Karpas-422 (cell line): ENCODE measurements around the gene DOC2B. TPM values are rescaled to one million over a fixed set of nuclear protein-coding genes. Genes with fewer than 3 reads are reported as not detected.
"Not testable (repeated sequence)": the region's sequence is repeated elsewhere in the genome, so short reads cannot be mapped to it uniquely, and the experiment has no call there.

Experiments
- DNase-seq: peaks from one replicate; pipeline ENCODE4 v3.0.0-alpha.2; 2015
- H2AFZ ChIP-seq: fragments of 200-600 bp; sonication (generic); 2 replicates; pipeline ENCODE4 v1.6.1; 2014; ENCODE audit warnings: antibody characterized with exemption, low read length, mixed read lengths
- H3K27ac ChIP-seq: fragments of 200-600 bp; sonication (generic); 2 replicates; pipeline ENCODE4 v1.5.1; 2014; ENCODE audit warnings: mild to moderate bottlenecking, low read length, moderate library complexity
- H3K27me3 ChIP-seq: fragments of 200-600 bp; sonication (generic); 2 replicates; pipeline ENCODE4 v1.6.1; 2014; ENCODE audit warnings: low read length, mixed read lengths
- H3K36me3 ChIP-seq: fragments of 200-600 bp; sonication (generic); 2 replicates; pipeline ENCODE4 v1.6.1; 2014; ENCODE audit warnings: low read length, mixed read lengths; ENCODE audit not compliant: insufficient read depth
- H3K4me1 ChIP-seq: fragments of 200-600 bp; sonication (generic); 2 replicates; pipeline ENCODE4 v1.6.1; 2014; ENCODE audit warnings: mild to moderate bottlenecking, low read length, mixed read lengths
- H3K4me2 ChIP-seq: fragments of 200-600 bp; sonication (generic); 2 replicates; pipeline ENCODE4 v1.6.1; 2014; ENCODE audit warnings: low read length, low read depth, mild to moderate bottlenecking; ENCODE audit not compliant: poor library complexity, severe bottlenecking
- H3K4me3 ChIP-seq: fragments of 200-600 bp; sonication (generic); 2 replicates; pipeline ENCODE4 v1.5.1; 2014; ENCODE audit warnings: mild to moderate bottlenecking, antibody characterized with exemption, low read length, mixed read lengths
- H3K79me2 ChIP-seq: fragments of 200-600 bp; sonication (generic); 2 replicates; pipeline ENCODE4 v1.6.1; 2014; ENCODE audit warnings: mild to moderate bottlenecking, low read length, mixed read lengths
- H3K9ac ChIP-seq: fragments of 200-600 bp; sonication (generic); 2 replicates; pipeline ENCODE4 v1.6.0; 2014; ENCODE audit warnings: low read length
- H3K9me2 ChIP-seq: fragments of 200-600 bp; sonication (generic), shearing (Covaris generic); replicated peaks from 2 replicates; pipeline ENCODE4 v1.6.0; 2014; ENCODE audit warnings: mild to moderate bottlenecking, low read length, moderate library complexity; ENCODE audit not compliant: insufficient read depth
- H3K9me3 ChIP-seq: fragments of 300-700, 200-600 bp; sonication (generic); 2 replicates; pipeline ENCODE4 v1.6.1; 2014; ENCODE audit warnings: low read length, mixed read lengths
- H4K20me1 ChIP-seq: fragments of 200-600 bp; sonication (generic); 2 replicates; pipeline ENCODE4 v1.6.1; 2014; ENCODE audit warnings: mild to moderate bottlenecking, antibody characterized with exemption, low read length, low read depth; ENCODE audit not compliant: insufficient read depth
- total RNA-seq: library from RNA; depleted of rRNA; stranded (reverse); fragments of >200 nt; shearing (Covaris generic); gene quantifications from 2 replicates; pipeline ENCODE4 v1.2.3, GENCODE V29; 2014; ENCODE audit warnings: low replicate concordance

DOC2B gene
- total RNA-seq, 1 experiment from 2014 or later: not detected

- Histone ChIP-seq H3K4me1 (no peaks in the 10 kb centered on the region), H3K9me2 (no peaks in the 10 kb centered on the region), H3K9me3 (no peaks in the 10 kb centered on the region), H3K79me2 (no peaks in the 10 kb centered on the region), H3K27me3 (no peaks in the 10 kb centered on the region), H3K4me2 (no peak overlapping the region), H2AFZ (no peak overlapping the region), H3K27ac (no peak overlapping the region), H4K20me1 (no peaks in the 10 kb centered on the region), H3K36me3 (no peaks in the 10 kb centered on the region), H3K4me3 (no peak overlapping the region), H3K9ac (no peak overlapping the region)
- no peak for DNase-seq
Measured at GRCh38 chr17:214881-215331, 33.5 kb upstream of the DOC2B start.

- Histone ChIP-seq H3K4me2 (no peak overlapping the region), H3K79me2 (no peaks in the 10 kb centered on the region), H2AFZ (no peak overlapping the region), H3K4me3 (no peak overlapping the region), H3K27ac (no peak overlapping the region), H3K9ac (no peak overlapping the region), H3K9me3 (no peaks in the 10 kb centered on the region), H3K27me3 (no peaks in the 10 kb centered on the region), H3K36me3 (no peaks in the 10 kb centered on the region), H3K9me2 (no peaks in the 10 kb centered on the region), H4K20me1 (no peaks in the 10 kb centered on the region), H3K4me1 (no peaks in the 10 kb centered on the region)
- no peak for DNase-seq
Measured at GRCh38 chr17:213286-214105, 32.0 kb upstream of the DOC2B start.

- no peaks in the 10 kb centered on the region for H4K20me1 ChIP-seq
- no peaks in the 10 kb centered on the region for H3K9me2 ChIP-seq
- no peak overlapping the region for H3K9ac ChIP-seq
- no peaks in the 10 kb centered on the region for H3K9me3 ChIP-seq
- no peaks in the 10 kb centered on the region for H3K36me3 ChIP-seq
- no peak overlapping the region for H3K27ac ChIP-seq
- H3K27me3 ChIP-seq: no peaks in the 10 kb centered on the region
- H3K4me2 ChIP-seq: no peak overlapping the region
- no peak overlapping the region for H3K4me3 ChIP-seq
- no peaks in the 10 kb centered on the region for H3K4me1 ChIP-seq
- no peaks in the 10 kb centered on the region for H3K79me2 ChIP-seq
- H2AFZ ChIP-seq: no peak overlapping the region
- no peak for DNase-seq
Measured at GRCh38 chr17:210402-210801, 29.0 kb upstream of the DOC2B start.

- Histone ChIP-seq H3K4me2 (no peak overlapping the region), H3K79me2 (no peaks in the 10 kb centered on the region), H3K36me3 (no peaks in the 10 kb centered on the region), H3K27me3 (no peaks in the 10 kb centered on the region), H2AFZ (no peak overlapping the region), H3K9ac (no peak overlapping the region), H4K20me1 (no peaks in the 10 kb centered on the region), H3K9me2 (no peaks in the 10 kb centered on the region), H3K4me3 (no peak overlapping the region), H3K27ac (no peak overlapping the region), H3K9me3 (no peaks in the 10 kb centered on the region), H3K4me1 (no peaks in the 10 kb centered on the region)
- no peak for DNase-seq
Measured at GRCh38 chr17:208429-208828, 27.0 kb upstream of the DOC2B start.

GRCh38 chr17:207775-208174 lies 26.3 kb upstream of the DOC2B start:
- Histone ChIP-seq H3K4me2 (no peak overlapping the region), H3K9me3 (no peaks in the 10 kb centered on the region), H3K9ac (no peak overlapping the region), H2AFZ (no peak overlapping the region), H3K4me3 (no peak overlapping the region), H3K79me2 (no peaks in the 10 kb centered on the region), H3K27me3 (no peaks in the 10 kb centered on the region), H3K4me1 (no peaks in the 10 kb centered on the region), H3K27ac (no peak overlapping the region), H3K9me2 (no peaks in the 10 kb centered on the region), H3K36me3 (no peaks in the 10 kb centered on the region), H4K20me1 (no peaks in the 10 kb centered on the region)
- no peak for DNase-seq

- Histone ChIP-seq H3K79me2 (no peaks in the 10 kb centered on the region), H3K36me3 (no peaks in the 10 kb centered on the region), H3K4me2 (no peak overlapping the region), H3K9ac (no peak overlapping the region), H4K20me1 (no peaks in the 10 kb centered on the region), H3K9me3 (no peaks in the 10 kb centered on the region), H3K4me1 (no peaks in the 10 kb centered on the region), H3K27me3 (no peaks in the 10 kb centered on the region), H3K27ac (no peak overlapping the region), H3K9me2 (no peaks in the 10 kb centered on the region), H2AFZ (no peak overlapping the region), H3K4me3 (no peak overlapping the region)
- DNase-seq: no peak
Measured at GRCh38 chr17:206941-207560, 25.6 kb upstream of the DOC2B start.

GRCh38 chr17:206484-206883 lies 25.0 kb upstream of the DOC2B start:
- not testable (repeated sequence) for H3K4me3 ChIP-seq, H2AFZ ChIP-seq, H3K27me3 ChIP-seq, H4K20me1 ChIP-seq, H3K36me3 ChIP-seq, H3K4me1 ChIP-seq, H3K9me2 ChIP-seq, H3K9ac ChIP-seq, H3K27ac ChIP-seq, H3K79me2 ChIP-seq, DNase-seq, H3K4me2 ChIP-seq, H3K9me3 ChIP-seq

GRCh38 chr17:205817-206216 lies 24.4 kb upstream of the DOC2B start:
- no peaks in the 10 kb centered on the region for H4K20me1 ChIP-seq
- no peak overlapping the region for H3K27ac ChIP-seq
- no peak overlapping the region for H3K9ac ChIP-seq
- H3K4me2 ChIP-seq: no peak overlapping the region
- no peaks in the 10 kb centered on the region for H3K79me2 ChIP-seq
- no peaks in the 10 kb centered on the region for H3K9me3 ChIP-seq
- H3K9me2 ChIP-seq: no peaks in the 10 kb centered on the region
- no peak overlapping the region for H3K4me3 ChIP-seq
- H3K4me1 ChIP-seq: no peaks in the 10 kb centered on the region
- H3K36me3 ChIP-seq: no peaks in the 10 kb centered on the region
- no peak for DNase-seq
- no peaks in the 10 kb centered on the region for H3K27me3 ChIP-seq
- no peak overlapping the region for H2AFZ ChIP-seq
